GM21619 (cell line): Measurements from ENCODE around the gene MDH2.
"Not testable (repeated sequence)": the region's sequence is repeated elsewhere in the genome, so short reads cannot be mapped to it uniquely, and the experiment has no call there.

Experiments
- ATAC-seq: cut with Tn5 transposase; IDR thresholded peaks from one replicate; pipeline ENCODE4 v1.9.1; 2021; ENCODE audit not compliant: unreplicated experiment

The MDH2 gene

GRCh38 chr7:76108540-76109233 is 60.8 kb downstream of the MDH2 start:
- no peak for ATAC-seq

GRCh38 chr7:76113042-76113630 is 65.2 kb downstream of the MDH2 start:
- ATAC-seq: not testable (repeated sequence)

- ATAC-seq: not testable (repeated sequence)
These were observed 66.8 kb downstream of the MDH2 start for GRCh38 chr7:76114742-76115141.
